ENCODE measurements around the gene PDAP1. TPM values are rescaled to one million over a fixed set of nuclear protein-coding genes. Genes with fewer than 3 reads are reported as not detected.

PDAP1 gene
- total and polyA plus RNA-seq, 2 experiments from 2014 or later: 91.3 to 95.5 TPM

GRCh38 chr7:99394188-99394502 lies 14.3 kb downstream of the PDAP1 start:
- in situ Hi-C loops (cut with MboI): no loop called here
- Histone ChIP-seq H3K4me3 (no peak overlapping the region), H3F3A (ENCODE audit: insufficient read depth) (peaks cover 54% of the 10 kb centered on the region), H3K36me3 (ENCODE audit: low read depth) (peaks cover 37% of the 10 kb centered on the region), H3K4me2 (ENCODE audit: unreplicated experiment) (no peak overlapping the region), H3K4me1 (ENCODE audit: insufficient read depth) (no peaks in the 10 kb centered on the region), H2AFZ (no peak overlapping the region), H3K9me3 (ENCODE audit: low read depth) (no peaks in the 10 kb centered on the region), H3K27me3 (replicated peaks; ENCODE audit: insufficient read depth) (no peaks in the 10 kb centered on the region), H3K27ac (no peak overlapping the region), H3K79me2 (ENCODE audit: insufficient read depth) (peaks cover 16% of the 10 kb centered on the region), H3K9me2 (ENCODE audit: insufficient read depth) (no peaks in the 10 kb centered on the region), H3K9ac (no peak overlapping the region), H4K20me1 (ENCODE audit: insufficient read depth) (no peaks in the 10 kb centered on the region)
- WGBS, 2 experiments (ENCODE audit: low coverage in 1 of 2, low lambda C conversion rate in 2 of 2, missing lambda C conversion rate in 2 of 2): 87 to 94% methylated on average over 4 of the region's 4 CpGs
- TF ChIP-seq EZH2phosphoT487 (IDR thresholded peaks at IDR 0.05; ENCODE audit: insufficient read depth, low read depth) (no peak), EZH2 (IDR thresholded peaks at IDR 0.05; ENCODE audit: insufficient read depth, poor library complexity, severe bottlenecking) (no peak)
- no peak for DNase-seq

GRCh38 chr7:99393355-99394187 lies 14.8 kb downstream of the PDAP1 start:
- Histone ChIP-seq H3K4me3 (no peak overlapping the region), H2AFZ (no peak overlapping the region), H4K20me1 (ENCODE audit: insufficient read depth) (no peaks in the 10 kb centered on the region), H3K9ac (no peak overlapping the region), H3F3A (ENCODE audit: insufficient read depth) (peaks cover 48% of the 10 kb centered on the region), H3K27me3 (replicated peaks; ENCODE audit: insufficient read depth) (no peaks in the 10 kb centered on the region), H3K4me1 (ENCODE audit: insufficient read depth) (no peaks in the 10 kb centered on the region), H3K79me2 (ENCODE audit: insufficient read depth) (peaks cover 16% of the 10 kb centered on the region), H3K9me2 (ENCODE audit: insufficient read depth) (no peaks in the 10 kb centered on the region), H3K36me3 (ENCODE audit: low read depth) (peaks cover 38% of the 10 kb centered on the region), H3K9me3 (ENCODE audit: low read depth) (no peaks in the 10 kb centered on the region), H3K4me2 (ENCODE audit: unreplicated experiment) (no peak overlapping the region), H3K27ac (no peak overlapping the region; the same call in 1 of the 2 replicates)
- in situ Hi-C loops (cut with MboI): no loop called here
- TF ChIP-seq EZH2 (IDR thresholded peaks at IDR 0.05; ENCODE audit: insufficient read depth, poor library complexity, severe bottlenecking) (no peak), EZH2phosphoT487 (IDR thresholded peaks at IDR 0.05; ENCODE audit: insufficient read depth, low read depth) (no peak)
- WGBS, 2 experiments (ENCODE audit: low coverage in 1 of 2, low lambda C conversion rate in 2 of 2, missing lambda C conversion rate in 2 of 2): 67 to 73% methylated on average over 25 to 30 of the region's 30 CpGs
- DNase-seq: peak; percentile 25

GRCh38 chr7:99392659-99393354 lies 15.6 kb downstream of the PDAP1 start:
- no peak overlapping the region for H2AFZ ChIP-seq
- H3K9me3 ChIP-seq (ENCODE audit: low read depth): no peaks in the 10 kb centered on the region
- in situ Hi-C loops (cut with MboI): no loop called here
- H3F3A ChIP-seq (ENCODE audit: insufficient read depth): peaks cover 41% of the 10 kb centered on the region
- TF ChIP-seq EZH2 (IDR thresholded peaks at IDR 0.05; ENCODE audit: insufficient read depth, poor library complexity, severe bottlenecking) (no peak), EZH2phosphoT487 (IDR thresholded peaks at IDR 0.05; ENCODE audit: insufficient read depth, low read depth) (no peak)
- H3K27ac ChIP-seq: no peak overlapping the region; the same call in 1 of the 2 replicates
- 23 to 31% methylated on average over 50 to 67 of the region's 68 CpGs for WGBS, 2 experiments (ENCODE audit: low coverage in 1 of 2, low lambda C conversion rate in 2 of 2, missing lambda C conversion rate in 2 of 2)
- H3K9me2 ChIP-seq (ENCODE audit: insufficient read depth): no peaks in the 10 kb centered on the region
- no peak overlapping the region for H3K4me2 ChIP-seq (ENCODE audit: unreplicated experiment)
- H4K20me1 ChIP-seq (ENCODE audit: insufficient read depth): no peaks in the 10 kb centered on the region
- H3K36me3 ChIP-seq (ENCODE audit: low read depth): peaks cover 39% of the 10 kb centered on the region
- no peaks in the 10 kb centered on the region for H3K27me3 ChIP-seq (replicated peaks; ENCODE audit: insufficient read depth)
- peak; percentile 57 for DNase-seq
- H3K79me2 ChIP-seq (ENCODE audit: insufficient read depth): peaks cover 16% of the 10 kb centered on the region
- H3K9ac ChIP-seq: no peak overlapping the region
- H3K4me3 ChIP-seq: 0 out of 2 replicates have a peak overlapping the region, but pooled peaks have one; percentile 31
- no peaks in the 10 kb centered on the region for H3K4me1 ChIP-seq (ENCODE audit: insufficient read depth)

- Histone ChIP-seq H3K27ac (no peak overlapping the region), H4K20me1 (ENCODE audit: insufficient read depth) (no peaks in the 10 kb centered on the region), H3K4me2 (ENCODE audit: unreplicated experiment) (no peak overlapping the region), H3K36me3 (ENCODE audit: low read depth) (peaks cover 42% of the 10 kb centered on the region), H3K4me3 (no peak overlapping the region), H3K4me1 (ENCODE audit: insufficient read depth) (no peaks in the 10 kb centered on the region), H3K9ac (no peak overlapping the region), H3K27me3 (replicated peaks; ENCODE audit: insufficient read depth) (no peaks in the 10 kb centered on the region), H3F3A (ENCODE audit: insufficient read depth) (peaks cover 33% of the 10 kb centered on the region), H3K79me2 (ENCODE audit: insufficient read depth) (peaks cover 19% of the 10 kb centered on the region), H3K9me2 (ENCODE audit: insufficient read depth) (no peaks in the 10 kb centered on the region), H3K9me3 (ENCODE audit: low read depth) (no peaks in the 10 kb centered on the region), H2AFZ (no peak overlapping the region)
- no peak for DNase-seq
- TF ChIP-seq EZH2 (IDR thresholded peaks at IDR 0.05; ENCODE audit: insufficient read depth, poor library complexity, severe bottlenecking) (no peak), EZH2phosphoT487 (IDR thresholded peaks at IDR 0.05; ENCODE audit: insufficient read depth, low read depth) (no peak)
- in situ Hi-C loops (cut with MboI): no loop called here
- 97 to 98% methylated on average over 8 of the region's 8 CpGs for WGBS, 2 experiments (ENCODE audit: low coverage in 1 of 2, low lambda C conversion rate in 2 of 2, missing lambda C conversion rate in 2 of 2)
These were observed 16.4 kb downstream of the PDAP1 start for GRCh38 chr7:99392046-99392445.

Data from GM23248 (cell line).